Body of pancreas (tissue), 4 donors: ENCODE measurements around the gene CYP21A2. TPM values are rescaled to one million over a fixed set of nuclear protein-coding genes. Genes with fewer than 3 reads are reported as not detected.

Experiments
- ATAC-seq: fragments of 150-250 bp; one replicate; pipeline ENCODE4 v1.9.1; 2016
- DNase-seq, 4 donors: peaks; one replicate each; pipeline ENCODE4 v3.0.0-alpha.2; 2019
- H3K27ac ChIP-seq, 4 donors: fragments of 200-600 bp; sonication (generic); 1 replicate in 3 of 4; 2 replicates in 1 of 4; pipeline versions ENCODE4 v1.5.1 to v1.6.1; 2016 to 2019; ENCODE audit warnings: mild to moderate bottlenecking in 1 of 4, mixed read lengths in 1 of 4, moderate library complexity in 1 of 4
- H3K27me3 ChIP-seq, 2 donors: fragments of 200-600 bp; sonication (generic); one replicate each; pipeline ENCODE4 v1.6.0; 2016; ENCODE audit warnings: mild to moderate bottlenecking in 1 of 2
- H3K36me3 ChIP-seq, 2 donors: fragments of 200-600 bp; sonication (generic); replicated peaks in 1 of 2; 2 replicates each; pipeline ENCODE4 v1.5.1; 2016; ENCODE audit warnings: low read depth in 2 of 2; ENCODE audit not compliant: insufficient read depth in 1 of 2
- H3K4me1 ChIP-seq: fragments of 200-600 bp; sonication (generic); one replicate; pipeline ENCODE4 v1.6.0; 2016
- H3K4me3 ChIP-seq, 2 donors: fragments of 200-600 bp; sonication (generic); 1 replicate in 1 of 2; 2 replicates in 1 of 2; pipeline ENCODE4 v1.5.1; 2016 to 2019
- H3K9me3 ChIP-seq, 3 donors: fragments of 200-600 bp; sonication (generic); 1 replicate in 2 of 3; 2 replicates in 1 of 3; pipeline ENCODE4 v1.5.1; 2016
- CTCF ChIP-seq, 7 experiments: fragments of 450-650 bp in 4 of 7; fragments of 200-600 bp in 3 of 7; sonication (generic) in 3 of 7; IDR thresholded peaks; one replicate each; pipeline ENCODE4 v1.5.1; 2016 to 2019; ENCODE audit warnings: antibody characterized with exemption in 7 of 7
- POLR2A ChIP-seq, 3 donors: fragments of 450-650 bp; IDR thresholded peaks; one replicate each; pipeline ENCODE4 v1.6.1; 2016; ENCODE audit warnings: antibody characterized with exemption in 3 of 3, mild to moderate bottlenecking in 2 of 3
- WGBS, 2 donors: methylation state at CpG; one replicate each; pipeline ENCODE4 v1.1.5; 2017; 5-methylcytosine and 5-hydroxymethylcytosine counted together
- intact Hi-C: fragments of 100-400 bp; cut with DNase I; formaldehyde crosslinking; loops from one replicate; pipeline ENCODE4 v1.15.1; 2023
- total RNA-seq, 2 donors: library from RNA; depleted of rRNA; stranded (reverse); fragments of >200 nt; gene quantifications; one replicate each; pipeline ENCODE4 v1.1.0, GENCODE V29; 2016

The CYP21A2 gene
- total RNA-seq, 2 donors from 2014 or later: 0.52 TPM; not detected in 1

- H3K27ac ChIP-seq: no peak overlapping the region
- no peaks in the 10 kb centered on the region for H3K27me3 ChIP-seq
- TF ChIP-seq POLR2A (IDR thresholded peaks at IDR 0.05): no peak
- TF ChIP-seq CTCF (IDR thresholded peaks at IDR 0.05): no peak
- H3K36me3 ChIP-seq: no peaks in the 10 kb centered on the region
- no peak for DNase-seq
- no peaks in the 10 kb centered on the region for H3K4me1 ChIP-seq
- ATAC-seq: no peak
- no peak overlapping the region for H3K4me3 ChIP-seq
- intact Hi-C loops: no loop called here
- 66 to 82% methylated on average over 7 of the region's 7 CpGs for WGBS, 2 donors
- H3K9me3 ChIP-seq: no peaks in the 10 kb centered on the region
Observed at GRCh38 chr6:32079566-32080290, 41.5 kb downstream of the CYP21A2 start.

- H3K36me3 ChIP-seq: no peaks in the 10 kb centered on the region
- TF ChIP-seq POLR2A (IDR thresholded peaks at IDR 0.05) (no peak), CTCF (IDR thresholded peaks at IDR 0.05) (no peak)
- peak; percentile 45 for ATAC-seq
Observed at GRCh38 chr6:32081168-32081990, 43.2 kb downstream of the CYP21A2 start.

GRCh38 chr6:32082478-32082877, 44.3 kb downstream of the CYP21A2 start:
- Histone ChIP-seq H3K4me3 (no peak overlapping the region), H3K36me3 (no peaks in the 10 kb centered on the region), H3K27ac (no peak overlapping the region), H3K9me3 (no peaks in the 10 kb centered on the region), H3K27me3 (no peaks in the 10 kb centered on the region), H3K4me1 (peaks cover 12% of the 10 kb centered on the region)
- intact Hi-C loops: no loop called here
- ATAC-seq (no peak), DNase-seq (no peak)
- TF ChIP-seq POLR2A (IDR thresholded peaks at IDR 0.05): no peak
- no peak for TF ChIP-seq CTCF (IDR thresholded peaks at IDR 0.05)
- 44 to 51% methylated on average over 6 of the region's 6 CpGs for whole genome bisulfite sequencing, 2 donors

More at GRCh38 chr6:32081168-32081990, 43.2 kb downstream of the CYP21A2 start:
- no peak overlapping the region for H3K27ac ChIP-seq
- no peaks in the 10 kb centered on the region for H3K9me3 ChIP-seq
- H3K4me1 ChIP-seq: peaks cover 3% of the 10 kb centered on the region
- peak in 3 of 4 donors; percentile 30 to 48 (median 33) for DNase-seq
- intact Hi-C loops: no loop called here
- H3K27me3 ChIP-seq: no peaks in the 10 kb centered on the region
- no peak overlapping the region for H3K4me3 ChIP-seq
- WGBS, 2 donors: 59 to 63% methylated on average over 14 to 22 of the region's 22 CpGs

GRCh38 chr6:32082935-32083334, 44.7 kb downstream of the CYP21A2 start:
- intact Hi-C loops: no loop called here
- 65 to 74% methylated on average over 9 of the region's 9 CpGs for WGBS, 2 donors
- Histone ChIP-seq H3K27ac (no peak overlapping the region), H3K27me3 (no peaks in the 10 kb centered on the region), H3K9me3 (no peaks in the 10 kb centered on the region), H3K4me1 (peaks cover 12% of the 10 kb centered on the region), H3K36me3 (no peaks in the 10 kb centered on the region), H3K4me3 (no peak overlapping the region)
- TF ChIP-seq CTCF (IDR thresholded peaks at IDR 0.05) (no peak), POLR2A (IDR thresholded peaks at IDR 0.05) (no peak)
- ATAC-seq (no peak), DNase-seq (peak in 3 of 4 donors; percentile 21 to 37 (median 31))
